Fibroblast of the conjunctiva (primary cell): Measurements from ENCODE around the gene SND1.

Experiments
- DNase-seq: peaks from one replicate; pipeline ENCODE4 v3.0.0-alpha.2; 2010; ENCODE audit warnings: low read depth

Gene SND1

DNA sequence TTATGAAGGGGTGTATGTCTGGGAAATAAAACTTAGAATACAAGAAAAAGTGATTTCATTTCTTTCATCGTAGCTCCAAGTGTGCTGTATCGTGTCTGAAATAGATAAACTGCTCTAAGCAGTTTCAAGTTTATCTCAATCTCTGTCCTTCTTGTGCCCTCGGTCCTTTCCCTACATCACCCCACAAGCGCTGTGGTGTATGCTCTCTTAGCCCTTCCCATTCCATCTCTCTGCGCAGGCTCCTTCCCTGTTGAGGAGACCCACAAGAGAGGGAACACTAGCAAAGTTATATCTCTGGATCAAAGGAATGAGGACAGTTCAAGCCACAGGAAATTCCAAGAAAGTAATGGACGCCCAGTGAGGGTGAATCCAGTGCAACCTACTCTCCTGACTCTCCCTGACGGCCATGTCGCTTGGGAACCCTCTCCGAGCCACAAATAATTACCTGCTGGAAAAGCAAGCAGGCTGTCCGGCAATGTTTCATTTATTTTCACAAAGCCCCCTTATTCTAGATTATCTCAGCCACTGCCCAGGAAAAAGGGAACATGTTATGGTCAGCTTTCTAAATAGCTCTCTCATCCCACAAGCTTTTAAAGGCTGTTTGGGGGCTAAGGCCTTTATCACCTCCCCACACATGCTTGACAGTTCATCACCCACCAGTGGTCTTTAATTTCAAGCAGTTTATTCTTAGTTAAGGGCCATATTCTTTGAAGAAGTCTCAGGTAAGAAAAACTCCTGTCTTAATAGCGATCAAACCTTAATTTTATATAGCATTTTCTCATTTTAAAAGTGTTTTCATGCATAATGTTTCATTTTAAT is 344.5 kb downstream of the SND1 start:
- no peak for DNase-seq

DNA sequence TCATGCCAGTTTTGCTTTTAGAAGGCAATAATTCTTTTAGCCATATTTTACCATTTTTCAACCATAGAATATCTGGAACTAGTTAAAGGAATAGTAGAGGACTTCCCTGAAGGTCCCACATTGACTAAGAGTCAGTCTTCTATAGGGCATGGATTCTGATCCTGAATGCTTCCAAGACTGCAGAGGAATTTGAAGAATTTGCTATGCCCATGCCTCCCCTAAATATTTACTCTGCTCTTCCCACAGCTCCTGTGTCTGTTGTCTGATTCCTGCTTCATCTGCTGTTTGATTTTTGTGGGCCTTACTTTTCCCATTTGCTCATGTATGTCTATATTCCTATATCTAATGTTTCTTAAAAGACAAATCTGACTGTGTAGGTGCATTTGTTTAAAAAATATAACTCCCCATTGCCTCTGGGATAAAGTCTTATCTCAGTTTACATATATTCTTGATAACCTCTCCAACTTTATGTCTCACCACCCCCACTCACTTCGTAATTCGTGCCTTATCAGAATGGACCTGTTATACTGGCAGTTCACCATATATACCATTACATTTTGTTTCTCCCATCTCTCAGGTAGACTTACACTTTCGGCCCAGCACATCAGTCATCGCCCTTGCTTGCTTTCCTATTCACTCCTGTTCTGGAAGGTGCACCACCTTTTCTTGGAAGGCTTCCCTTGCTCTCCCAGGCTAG is 345.4 kb downstream of the SND1 start:
- DNase-seq: no peak

DNA sequence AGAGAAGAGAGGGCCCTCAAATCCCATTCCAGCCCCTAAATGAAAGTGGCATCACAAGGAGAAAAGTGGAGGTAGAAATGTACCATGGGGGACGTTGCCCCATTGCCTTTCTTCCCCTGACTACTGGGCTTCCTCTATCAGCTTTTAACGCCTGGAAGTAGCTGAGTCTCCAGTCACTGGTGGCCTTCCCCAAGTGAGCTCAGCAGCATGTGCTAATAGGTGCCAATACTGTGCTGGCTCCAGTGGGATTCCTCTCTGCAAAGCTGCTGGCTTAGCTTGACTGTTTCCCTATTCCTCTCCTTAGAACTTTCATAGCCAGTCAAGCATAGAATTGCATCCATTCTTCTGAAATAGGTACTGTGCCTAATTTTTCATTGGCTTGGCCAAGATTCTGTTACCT is 346.7 kb downstream of the SND1 start:
- DNase-seq: no peak

DNA sequence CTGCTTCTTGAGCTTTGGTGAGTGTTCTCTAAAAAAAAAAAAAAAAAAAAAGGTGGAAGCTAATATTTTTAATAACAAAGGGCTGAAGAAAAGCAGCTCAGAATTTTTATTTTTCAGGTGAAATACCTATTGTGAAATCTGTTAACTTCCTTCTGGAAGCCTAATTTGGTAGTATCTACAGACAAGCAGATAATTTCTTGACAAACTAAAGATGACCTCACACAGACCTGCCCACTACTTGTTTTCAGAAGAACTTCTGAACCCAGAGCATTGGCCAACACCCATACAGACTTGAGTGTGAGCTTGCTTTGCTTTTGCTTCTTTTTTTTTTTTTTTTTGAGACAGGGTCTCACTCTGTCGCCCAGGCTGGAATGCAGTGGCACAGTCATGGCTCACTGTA is 348.1 kb downstream of the SND1 start:
- no peak for DNase-seq

DNA sequence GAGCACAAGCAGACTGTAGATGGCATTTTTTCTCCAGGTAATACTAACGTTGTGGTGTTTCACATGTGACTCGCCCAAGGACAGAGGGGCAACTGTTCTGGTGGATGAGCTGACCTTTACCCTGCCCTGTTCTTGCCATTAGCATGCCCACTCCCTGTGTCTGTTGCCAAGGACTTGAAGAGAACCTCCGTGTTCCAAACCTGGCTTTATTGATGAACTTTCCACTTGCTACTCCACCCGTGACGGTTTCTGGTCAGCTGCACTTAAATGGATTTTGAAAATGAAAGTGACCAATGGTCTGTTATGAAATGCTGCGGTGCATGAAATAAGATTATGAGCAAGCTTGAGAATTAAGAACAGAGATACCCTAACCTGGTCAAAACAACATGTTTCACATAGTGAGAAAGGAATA is 348.9 kb downstream of the SND1 start:
- no peak for DNase-seq

DNA sequence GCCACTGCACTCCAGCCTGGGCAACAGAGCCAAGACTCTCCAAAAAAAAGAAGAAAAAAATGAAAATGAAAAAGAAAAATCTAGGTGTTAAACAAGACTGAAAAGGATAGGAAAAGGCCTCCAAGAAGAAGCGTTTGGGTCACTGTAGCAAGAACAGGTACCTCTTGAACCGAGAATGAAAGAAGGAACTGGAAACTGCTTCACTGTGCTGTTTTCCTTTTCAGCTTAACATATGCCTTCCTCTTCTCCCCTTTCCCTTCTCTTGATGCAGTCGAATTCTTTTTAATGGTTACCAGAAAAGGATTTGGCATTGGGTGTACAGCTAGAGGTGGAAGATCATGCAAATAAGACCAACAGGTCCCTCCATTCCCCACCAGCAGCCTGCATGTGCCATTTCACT is 351.2 kb downstream of the SND1 start:
- DNase-seq: no peak

DNA sequence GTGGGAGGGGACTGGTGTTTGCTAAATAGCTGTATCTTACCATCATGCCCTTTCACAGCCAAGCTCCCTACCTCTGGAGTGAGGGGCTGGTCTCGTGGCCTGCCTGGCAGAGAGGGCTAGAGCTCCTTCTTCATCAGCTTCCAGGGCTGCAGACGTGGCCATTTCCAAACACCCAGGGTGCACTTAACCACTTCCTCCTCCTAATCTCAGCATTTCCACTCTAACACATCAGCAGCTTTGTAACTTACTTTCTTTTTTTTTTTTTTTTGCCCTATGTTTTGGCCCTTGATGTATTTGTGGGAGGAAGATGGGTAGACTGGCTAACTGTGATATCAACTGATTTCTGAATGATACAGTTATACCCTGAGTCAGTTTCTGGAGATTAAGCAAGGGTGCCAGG is 351.8 kb downstream of the SND1 start:
- DNase-seq: no peak

DNA sequence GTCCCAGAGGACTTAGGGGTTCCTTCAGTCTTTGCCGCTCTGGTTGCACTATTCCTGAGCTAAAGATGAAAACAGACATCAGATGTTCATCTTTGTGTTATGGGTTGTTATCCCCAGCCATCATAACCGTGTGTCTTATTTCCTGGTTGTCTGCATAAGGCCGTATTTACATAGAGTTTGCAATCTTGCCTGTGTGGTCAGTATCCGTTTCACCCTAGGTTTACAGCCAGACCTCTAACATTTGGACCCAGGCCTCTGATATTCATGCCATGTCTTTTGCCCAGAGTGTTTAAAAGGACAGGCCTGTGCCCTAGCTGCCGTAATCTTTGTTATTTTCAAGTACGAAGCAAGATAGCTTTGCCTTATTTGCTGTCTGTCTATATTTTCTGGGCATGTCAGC is 352.6 kb downstream of the SND1 start:
- no peak for DNase-seq

DNA sequence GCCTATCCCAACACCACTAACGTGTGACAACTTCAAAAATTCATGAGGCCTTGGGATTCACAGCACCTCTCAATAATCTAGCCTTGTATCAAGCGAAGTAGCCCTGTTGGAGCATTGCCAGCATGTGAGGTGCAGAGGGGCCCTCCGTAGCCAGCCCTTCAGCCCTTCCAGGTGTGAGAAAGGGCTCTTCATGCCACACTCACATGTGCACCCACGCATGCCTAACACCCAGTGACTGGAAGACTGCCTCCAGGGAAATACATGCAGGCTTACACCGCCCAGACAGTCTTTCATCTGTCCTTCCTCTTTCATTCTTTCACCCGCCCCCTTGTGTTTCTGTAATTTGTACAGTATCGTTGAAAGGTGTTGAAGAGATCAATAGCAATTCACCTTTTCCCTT is 353.1 kb downstream of the SND1 start:
- DNase-seq: no peak

DNA sequence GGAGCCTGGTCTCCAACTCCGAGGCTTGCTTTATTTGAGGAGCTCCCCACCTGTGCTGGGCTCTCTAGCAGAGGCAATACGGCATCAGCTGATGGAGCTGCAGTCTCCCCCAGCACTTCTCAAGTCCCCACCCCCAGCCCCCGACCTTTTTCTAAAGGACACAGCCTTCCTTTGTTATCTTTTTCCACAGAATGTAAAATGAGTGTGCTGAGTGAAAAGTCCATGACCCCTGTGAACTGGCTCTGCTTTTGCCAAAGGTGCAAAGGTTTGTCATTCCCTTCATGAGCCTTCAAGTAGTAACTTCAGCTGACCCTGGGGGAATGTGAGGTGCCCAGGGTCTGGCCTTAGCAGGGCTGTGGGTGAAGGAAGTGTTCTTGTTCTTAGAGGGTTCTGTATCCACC is 353.8 kb downstream of the SND1 start:
- no peak for DNase-seq

DNA sequence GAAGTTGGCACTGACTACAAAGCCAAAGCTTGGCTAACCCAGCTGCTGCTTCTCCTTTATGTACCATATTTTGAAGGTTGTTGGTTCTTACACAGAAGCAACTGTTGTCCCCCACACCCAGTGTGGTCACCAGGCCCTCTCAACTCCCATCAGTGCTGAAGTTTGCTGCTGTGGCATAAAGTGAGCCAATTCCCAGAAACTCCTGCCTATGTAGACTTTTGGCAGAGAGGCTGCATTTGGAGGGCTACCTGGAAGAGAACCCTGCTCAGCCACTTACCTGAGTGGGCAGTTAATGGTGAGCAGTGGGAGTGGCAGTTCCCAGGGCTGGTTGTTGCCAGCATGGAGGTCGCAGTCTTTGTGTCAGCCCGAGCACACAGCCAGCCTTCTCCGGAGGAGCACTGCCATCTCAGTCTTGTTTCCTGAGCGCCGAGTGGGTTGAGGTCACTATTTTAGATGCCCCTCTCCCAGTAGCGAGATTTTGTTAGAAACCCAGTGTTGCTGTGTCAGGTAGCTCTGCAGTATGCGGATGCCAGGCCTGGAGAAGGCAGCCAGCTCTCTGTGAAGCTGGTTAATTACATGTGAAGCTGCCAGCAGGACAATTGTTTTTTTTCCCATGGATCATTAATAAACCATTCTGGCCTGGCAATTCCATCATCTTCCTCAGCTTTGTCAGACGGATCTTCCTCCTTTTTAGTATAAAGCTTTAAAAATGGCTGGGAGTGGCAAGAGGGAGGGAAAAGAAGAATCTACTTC is 354.7 kb downstream of the SND1 start:
- no peak for DNase-seq

DNA sequence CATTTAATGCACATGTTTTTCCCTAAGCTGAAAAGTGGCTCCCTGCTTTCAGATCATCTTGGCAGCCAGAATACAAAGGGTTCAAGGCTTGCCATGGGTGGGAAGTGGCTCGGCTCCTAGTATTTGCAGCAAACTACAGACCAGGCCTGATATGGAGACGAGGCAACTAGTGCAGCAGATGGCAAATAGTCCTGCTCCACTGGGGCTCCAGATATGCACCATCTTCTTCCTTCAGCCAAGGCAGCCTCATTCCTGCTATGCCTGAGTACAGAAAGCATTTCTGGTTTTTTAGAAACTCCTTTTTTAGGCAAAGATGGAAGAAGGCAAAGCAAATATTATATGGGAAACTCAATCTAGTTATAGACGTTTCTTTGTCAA is 355.3 kb downstream of the SND1 start:
- DNase-seq: no peak

DNA sequence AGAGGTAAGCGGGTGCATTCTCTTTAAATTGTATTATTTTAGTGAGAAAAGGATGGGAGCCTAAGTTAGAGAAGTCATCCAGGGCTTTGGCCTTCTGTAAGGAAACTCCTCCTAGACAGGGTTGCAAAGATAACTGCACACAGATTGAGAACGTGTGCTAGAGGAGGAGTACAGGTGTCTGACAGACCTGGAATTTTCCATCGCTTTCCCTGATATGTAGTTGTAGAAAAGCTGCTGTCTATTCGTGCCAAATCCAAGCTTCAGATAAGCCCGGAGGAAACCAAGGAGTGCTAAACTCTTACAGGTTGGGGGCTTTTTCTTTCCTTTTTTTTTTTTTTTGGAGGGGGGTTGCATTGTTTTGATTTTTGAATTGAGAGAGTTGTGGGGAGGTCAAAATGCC is 356.1 kb downstream of the SND1 start:
- DNase-seq: no peak

DNA sequence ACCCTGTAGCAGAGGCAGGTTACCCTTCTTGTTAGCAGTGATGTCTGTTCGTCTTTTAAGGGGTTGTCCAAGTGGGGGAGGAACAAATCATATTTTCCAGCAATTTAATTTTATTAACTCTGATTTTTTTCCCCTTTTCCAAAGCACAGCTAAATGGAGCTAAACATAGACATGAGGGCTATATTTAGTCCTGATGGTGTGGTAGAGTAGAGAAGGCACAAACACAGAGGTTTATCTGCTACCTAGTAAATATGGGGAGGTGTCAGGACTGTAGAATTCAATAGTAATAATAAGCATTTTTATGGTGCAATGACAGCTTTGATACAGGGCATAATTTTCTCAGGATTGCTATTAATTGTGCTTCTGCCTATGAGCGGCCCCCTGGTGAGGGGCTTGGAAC is 356.8 kb downstream of the SND1 start:
- DNase-seq: no peak

DNA sequence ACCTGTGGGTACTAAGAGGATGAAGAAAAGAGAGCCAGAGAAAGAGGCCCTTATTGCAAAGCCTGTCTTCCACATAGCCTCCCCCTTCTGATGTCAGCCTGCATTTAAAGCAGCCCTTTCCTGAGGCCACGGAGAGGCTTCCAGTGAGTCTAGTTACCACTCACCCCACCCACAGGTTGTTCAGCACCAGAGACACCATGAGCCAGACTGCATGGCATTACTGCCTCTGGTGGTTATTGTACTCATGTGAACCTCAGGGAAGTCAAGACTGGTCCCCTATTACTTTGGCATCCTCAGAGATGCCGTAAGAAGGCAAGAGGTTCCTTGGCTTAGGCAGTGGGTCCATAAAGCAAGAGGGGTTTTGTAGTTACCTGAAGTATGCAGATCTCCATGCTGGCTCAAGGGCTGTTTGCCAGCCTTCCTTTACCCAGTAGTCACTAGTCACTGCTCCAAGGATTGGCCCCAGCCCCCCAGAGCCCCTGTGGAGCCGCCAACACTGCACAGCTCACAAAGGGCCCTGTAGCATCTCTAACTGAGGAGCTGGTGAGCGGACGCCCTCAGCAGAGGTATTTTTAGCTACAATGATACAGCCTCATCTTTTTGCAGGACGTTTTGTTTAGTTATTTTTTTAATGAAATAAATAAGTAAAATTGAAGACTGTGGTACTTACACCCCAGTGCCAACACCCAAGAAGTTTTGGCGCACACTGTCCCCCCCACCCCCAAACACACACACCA is 358.6 kb downstream of the SND1 start:
- no peak for DNase-seq

DNA sequence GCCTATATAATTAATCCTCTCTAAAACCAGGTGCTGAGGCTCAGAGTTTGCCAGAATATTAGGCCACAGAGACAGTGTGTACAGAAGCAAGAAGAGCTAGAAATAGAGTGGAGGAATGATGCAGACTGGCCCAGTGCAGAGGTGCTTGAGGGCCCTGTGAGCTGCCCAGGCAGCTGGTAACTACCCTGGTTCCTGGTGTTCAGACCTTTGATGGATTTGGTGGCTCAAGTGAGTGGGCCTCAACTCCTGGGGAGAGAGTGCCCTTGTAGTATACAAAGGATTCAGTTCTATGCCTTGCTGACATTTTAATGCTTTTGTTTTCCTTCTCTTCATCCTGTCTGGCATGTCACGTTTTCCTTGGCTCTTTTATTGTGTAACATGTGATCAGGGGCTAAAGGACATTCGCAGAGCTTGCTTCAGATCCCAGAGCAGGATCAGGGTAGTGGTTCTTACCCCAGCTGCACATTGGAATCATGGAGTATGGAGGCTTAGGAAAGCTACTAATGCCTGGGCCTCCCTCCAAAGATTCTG is 359.2 kb downstream of the SND1 start:
- DNase-seq: no peak

DNA sequence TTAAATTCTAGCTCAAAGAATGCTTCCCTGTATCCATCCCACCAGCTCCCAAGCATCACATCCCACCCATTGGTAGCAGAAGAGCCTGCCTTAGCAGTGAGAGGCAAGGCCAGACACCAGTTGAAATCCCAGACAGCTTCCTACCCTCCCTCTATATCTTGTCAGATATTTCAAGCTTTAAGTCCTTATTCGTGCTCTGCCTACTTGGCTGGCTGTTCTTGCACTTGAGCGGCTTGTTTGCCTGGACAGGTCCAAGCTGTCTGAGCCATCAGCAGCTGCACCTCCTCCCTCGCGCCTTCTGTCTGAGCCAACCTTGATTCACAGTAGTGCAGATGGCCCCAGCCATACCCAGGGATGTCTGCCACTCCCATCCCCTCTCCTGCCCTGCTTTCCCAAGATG is 362.8 kb downstream of the SND1 start:
- no peak for DNase-seq

DNA sequence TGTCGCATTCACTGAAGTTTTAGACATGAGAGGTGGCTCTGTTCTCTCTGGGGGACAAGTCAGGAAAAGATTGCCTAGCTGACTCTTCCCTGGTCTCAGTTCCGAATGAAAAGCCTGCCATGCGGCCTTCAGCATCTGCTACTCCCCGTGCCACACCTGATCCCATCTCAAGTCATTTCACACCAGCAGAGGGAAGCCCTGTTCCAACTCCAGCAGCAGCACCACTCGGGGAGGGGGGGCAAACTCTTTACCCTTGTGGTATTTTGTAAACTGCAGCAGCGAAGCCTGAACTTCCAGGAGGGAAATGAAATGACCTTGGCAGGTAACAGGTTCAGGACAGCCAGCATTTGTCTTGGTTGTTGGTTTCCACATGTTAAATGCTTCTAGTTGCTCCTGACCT is 365.5 kb downstream of the SND1 start:
- no peak for DNase-seq

DNA sequence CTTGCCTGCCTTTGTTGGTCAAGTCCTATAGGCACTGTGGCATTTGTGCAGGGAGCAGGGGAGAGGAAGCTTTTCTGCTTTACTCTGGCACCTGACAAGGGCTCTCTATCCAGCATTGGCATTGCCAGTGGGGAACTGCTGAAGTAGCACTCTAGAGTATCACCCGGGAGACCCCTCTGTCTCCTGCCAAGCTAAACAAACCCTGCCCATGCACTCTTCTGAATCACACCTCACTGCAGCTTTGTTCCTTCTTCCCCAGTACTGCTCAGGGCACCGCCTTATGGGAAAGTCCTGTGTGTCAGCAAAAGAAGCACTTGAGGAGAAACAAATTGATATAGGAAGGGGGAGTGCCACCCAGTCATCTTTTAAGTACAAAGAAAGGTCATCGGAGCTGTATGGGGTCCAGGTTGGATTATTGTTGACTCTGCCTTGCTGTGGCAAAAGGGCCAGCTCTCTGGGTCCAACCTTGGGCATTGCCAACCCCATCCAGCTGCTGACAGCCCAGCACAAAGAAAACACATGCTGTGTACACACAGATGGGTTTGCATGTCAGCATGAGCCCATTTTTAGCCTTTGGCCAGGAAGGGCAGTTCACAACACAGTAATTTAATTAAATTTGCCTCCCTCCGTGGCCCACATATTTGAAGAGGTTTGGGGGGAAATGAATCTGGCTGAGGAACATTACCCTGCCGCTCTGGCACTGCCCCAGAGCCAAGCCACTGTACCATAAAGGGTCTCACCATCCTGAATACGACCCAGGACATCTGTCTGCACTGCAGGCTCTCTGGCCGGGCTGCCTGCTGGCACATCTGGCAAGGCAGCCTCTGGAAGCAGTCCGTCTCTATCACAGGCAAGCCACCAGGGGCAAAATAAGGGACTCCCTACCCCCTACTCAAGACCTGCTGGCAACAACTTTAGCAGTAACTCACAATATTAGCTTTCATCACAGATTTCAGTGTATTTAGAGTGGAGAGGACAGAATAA is 366.2 kb downstream of the SND1 start:
- no peak for DNase-seq

DNA sequence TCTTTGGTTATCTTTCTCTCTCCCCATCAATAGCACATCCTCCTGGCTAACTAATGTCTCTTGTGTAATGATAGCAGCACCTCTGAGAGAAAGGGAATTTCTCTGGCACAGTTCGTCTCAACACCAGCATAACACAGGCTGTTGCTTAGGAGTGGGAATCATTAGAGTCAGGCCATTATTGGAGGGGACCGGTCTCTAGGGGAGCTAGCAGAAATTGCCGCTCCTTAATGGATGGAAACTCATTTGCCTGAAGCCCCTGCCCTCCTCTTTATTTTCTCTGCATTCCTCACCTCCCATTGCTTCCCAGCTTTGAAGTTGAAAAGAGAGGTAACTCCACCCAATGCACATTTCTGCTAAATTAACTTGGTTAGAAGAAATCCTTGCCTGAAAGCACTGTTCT is 367.3 kb downstream of the SND1 start:
- DNase-seq: no peak

DNA sequence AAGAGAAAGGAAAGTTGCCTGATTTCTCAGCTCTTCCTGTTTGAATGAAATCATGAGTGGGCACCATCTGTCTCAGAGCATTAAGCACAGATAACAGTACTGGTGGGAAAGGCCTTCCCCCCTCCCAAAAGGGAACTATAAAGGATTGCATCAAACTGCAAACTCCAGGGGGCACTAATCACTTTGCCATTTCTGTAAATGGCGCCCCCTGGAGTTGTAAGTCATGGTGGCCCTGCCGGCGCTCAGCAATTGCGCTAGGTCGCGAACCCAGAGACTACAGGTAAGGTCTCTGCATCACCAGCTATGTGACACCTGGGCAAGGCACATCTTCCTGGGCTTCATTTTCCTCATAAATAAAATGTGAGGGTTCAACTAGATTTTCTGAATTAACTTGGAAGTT is 368.2 kb downstream of the SND1 start:
- DNase-seq: no peak
